ENCODE measurements around the gene STXBP6.

Gene STXBP6

GRCh38 chr14:25019892-25020291 is 30.1 kb downstream of the STXBP6 start:
- in situ Hi-C loops (cut with MboI; ENCODE audit: low sequenced_read_pairs), result no loop called here

- in situ Hi-C loops (cut with MboI; ENCODE audit: low sequenced_read_pairs), result no loop called here
Measured at GRCh38 chr14:25017562-25017961, 32.4 kb downstream of the STXBP6 start.

DNA sequence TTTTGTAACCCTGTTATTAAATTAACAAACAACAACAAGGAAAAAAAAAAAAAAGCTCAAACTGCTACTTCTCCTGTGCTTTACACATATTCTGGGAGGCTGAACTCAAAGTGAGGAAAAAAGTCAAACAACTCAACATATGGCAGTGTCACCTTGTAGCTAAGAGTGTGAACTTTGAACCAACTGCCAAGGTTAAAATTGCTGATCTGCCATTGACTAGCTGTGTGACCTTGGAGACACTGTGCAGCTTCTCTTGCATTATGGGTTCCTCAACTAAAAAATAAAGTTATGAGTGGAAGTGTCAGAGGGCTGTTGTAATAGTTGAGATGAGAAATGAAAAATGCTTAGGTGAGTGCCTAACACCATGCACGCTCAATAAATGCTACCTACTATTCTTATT is 34.2 kb downstream of the STXBP6 start:
- in situ Hi-C loops (cut with MboI; ENCODE audit: low sequenced_read_pairs), result no loop called here

DNA sequence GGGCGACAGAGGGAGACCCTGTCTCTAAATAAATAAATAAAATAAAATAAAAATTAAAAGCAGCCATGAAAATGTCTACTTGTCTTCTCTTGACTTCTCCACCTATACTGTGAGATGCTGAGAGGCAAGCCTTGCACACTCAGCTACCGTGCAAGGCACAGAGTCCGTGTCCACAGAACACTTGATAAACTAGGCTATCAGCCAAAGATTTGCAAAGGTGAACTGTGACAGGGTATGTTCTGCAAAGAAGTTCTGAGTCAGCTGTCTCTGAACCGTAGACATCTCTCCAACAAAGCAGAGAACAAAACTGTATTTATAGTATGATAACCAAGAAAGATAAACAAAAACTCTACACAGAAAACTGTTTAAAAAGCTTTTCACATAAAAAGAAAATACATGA is 35.5 kb downstream of the STXBP6 start:
- in situ Hi-C loops (cut with MboI; ENCODE audit: low sequenced_read_pairs), result no loop called here

DNA sequence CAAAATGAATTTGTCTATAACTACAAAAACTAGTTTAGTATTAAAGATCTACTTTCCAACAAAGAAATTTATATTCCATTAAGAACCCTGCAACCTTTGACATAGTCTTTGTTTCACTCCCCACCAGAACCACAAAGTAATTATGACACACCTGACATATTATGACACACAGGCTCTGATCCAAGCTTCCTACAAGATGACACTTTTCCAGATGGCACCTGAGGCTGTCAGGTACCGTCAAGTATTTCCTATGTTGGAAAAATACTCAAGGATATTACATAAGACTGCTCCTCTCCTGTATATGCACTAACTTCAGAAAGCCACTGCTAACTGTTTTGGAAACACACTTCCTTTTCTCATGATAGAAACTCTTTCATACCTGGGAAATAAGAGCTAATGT is 38.9 kb downstream of the STXBP6 start:
- in situ Hi-C loops (cut with MboI; ENCODE audit: low sequenced_read_pairs), result no loop called here

- in situ Hi-C loops (cut with MboI; ENCODE audit: low sequenced_read_pairs), result no loop called here
Measured at GRCh38 chr14:25010471-25010870, 39.5 kb downstream of the STXBP6 start.

GRCh38 chr14:25009891-25010290 is 40.1 kb downstream of the STXBP6 start:
- in situ Hi-C loops (cut with MboI; ENCODE audit: low sequenced_read_pairs), result no loop called here

DNA sequence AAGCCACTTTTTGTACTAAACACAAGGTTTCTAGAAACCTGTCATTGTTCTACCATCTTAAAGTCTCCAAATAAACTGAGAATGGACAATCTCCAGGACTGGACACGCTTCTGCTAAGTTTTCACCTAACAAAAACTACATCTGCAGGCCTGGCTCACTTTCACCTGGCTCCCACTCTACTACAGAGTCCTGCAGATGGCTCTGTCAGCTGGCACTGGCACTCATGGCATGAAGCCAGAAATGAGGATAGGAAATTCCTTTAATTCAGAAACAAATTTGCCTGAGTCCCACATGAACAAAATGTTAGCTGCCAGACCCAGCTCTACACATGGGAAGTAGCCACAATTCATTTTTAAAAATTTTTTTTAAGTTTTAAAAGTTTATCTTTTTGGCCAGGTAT is 42.1 kb downstream of the STXBP6 start:
- in situ Hi-C loops (cut with MboI; ENCODE audit: low sequenced_read_pairs), result no loop called here

- in situ Hi-C loops (cut with MboI; ENCODE audit: low sequenced_read_pairs), result no loop called here
Measured at GRCh38 chr14:25006961-25007795, 42.8 kb downstream of the STXBP6 start.

DNA sequence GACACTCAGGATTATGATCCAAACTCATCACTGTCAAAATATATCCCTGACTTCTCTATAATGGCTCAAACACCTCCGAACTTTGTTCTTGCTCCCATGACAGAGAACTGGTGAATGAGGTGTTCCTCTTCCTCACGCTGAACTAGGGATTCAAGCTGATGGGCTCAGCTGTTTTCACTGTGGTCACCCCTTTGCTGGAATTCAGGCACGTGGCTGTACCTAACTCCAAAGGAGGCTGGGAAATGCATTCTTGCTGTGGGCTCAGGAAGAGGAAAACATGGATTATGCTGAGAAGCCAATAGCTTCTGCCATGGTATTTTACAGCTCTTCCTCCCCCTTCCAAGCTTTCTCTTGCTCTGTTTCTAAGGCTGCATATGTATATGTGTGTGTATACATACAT is 43.9 kb downstream of the STXBP6 start:
- in situ Hi-C loops (cut with MboI; ENCODE audit: low sequenced_read_pairs), result no loop called here

- in situ Hi-C loops (cut with MboI; ENCODE audit: low sequenced_read_pairs), result no loop called here
Measured at GRCh38 chr14:25004389-25004809, 45.5 kb downstream of the STXBP6 start.

DNA sequence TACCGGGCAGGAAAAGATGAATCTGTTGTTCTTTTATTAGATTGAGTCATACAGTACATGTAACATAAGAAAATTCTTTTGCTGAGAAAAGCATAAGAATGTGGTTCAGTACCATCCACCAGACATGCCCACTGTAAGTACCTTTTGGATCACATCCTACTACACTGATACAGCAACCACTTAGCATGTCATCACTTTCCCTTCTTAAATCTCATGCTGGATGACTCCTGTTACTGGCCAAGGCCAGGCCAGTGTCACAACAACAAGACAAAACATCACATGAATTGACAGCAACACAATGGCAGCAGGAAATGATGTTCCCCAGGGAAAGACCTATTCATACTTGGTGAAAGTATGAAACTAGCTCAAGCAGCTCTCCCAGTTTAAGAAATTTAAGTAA is 46.4 kb downstream of the STXBP6 start:
- in situ Hi-C loops (cut with MboI; ENCODE audit: low sequenced_read_pairs), result no loop called here

DNA sequence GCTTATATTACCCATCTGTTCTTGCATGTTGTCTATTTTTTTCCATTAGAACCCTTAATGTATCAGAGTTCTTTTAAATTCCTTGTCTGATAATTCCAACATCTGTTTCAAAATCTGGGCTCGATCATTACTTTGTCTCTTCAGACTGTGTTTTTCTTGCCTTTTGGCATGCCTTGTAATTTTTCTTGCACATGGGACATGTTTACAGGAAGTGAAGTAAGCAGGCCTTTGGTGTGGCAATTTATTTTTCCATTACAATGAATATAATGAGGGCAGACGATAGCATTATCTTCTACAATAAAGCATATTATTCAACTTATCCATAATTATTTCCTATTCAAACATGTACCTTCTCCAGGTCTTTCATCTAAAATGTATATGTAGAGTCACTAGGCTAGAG is 48.3 kb downstream of the STXBP6 start:
- in situ Hi-C loops (cut with MboI; ENCODE audit: low sequenced_read_pairs), result no loop called here

DNA sequence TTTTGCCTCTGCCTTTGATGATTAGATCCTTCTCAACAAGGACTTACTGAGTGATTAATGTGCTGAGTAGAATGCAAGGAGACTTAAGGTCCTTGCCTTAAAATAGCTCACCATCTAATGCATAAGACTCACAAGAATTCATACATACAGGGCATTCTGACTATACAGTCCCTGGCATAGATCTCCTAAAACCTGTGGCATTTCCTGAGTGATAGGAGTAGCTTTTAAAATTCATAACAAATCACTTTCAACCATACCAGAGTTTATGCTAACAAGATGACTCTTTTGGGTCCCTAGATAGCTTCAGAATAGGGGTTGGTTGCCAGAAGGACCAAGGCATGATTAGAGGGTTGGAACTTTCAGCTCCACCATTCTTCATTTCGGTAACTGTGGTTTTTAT is 48.8 kb downstream of the STXBP6 start:
- in situ Hi-C loops (cut with MboI; ENCODE audit: low sequenced_read_pairs), result no loop called here

DNA sequence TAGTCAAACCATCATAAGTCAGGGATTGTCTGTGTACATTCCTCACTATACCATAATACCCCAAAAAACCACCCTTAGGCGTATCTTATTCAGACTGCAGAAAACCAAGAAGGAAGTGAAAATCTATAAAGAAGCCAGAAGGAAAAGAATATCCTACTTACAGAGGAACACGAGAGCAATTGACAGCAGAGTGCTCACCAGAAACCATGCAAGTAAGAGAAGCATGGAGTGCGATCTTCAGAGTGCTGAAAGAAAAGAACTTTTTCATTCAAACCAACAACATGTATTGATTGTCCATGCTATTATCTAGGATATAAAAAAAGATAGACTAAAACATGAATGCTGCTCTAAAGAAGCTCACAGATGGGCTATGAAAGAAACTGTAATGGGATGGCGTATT is 50.8 kb downstream of the STXBP6 start:
- in situ Hi-C loops (cut with MboI; ENCODE audit: low sequenced_read_pairs), result no loop called here

DNA sequence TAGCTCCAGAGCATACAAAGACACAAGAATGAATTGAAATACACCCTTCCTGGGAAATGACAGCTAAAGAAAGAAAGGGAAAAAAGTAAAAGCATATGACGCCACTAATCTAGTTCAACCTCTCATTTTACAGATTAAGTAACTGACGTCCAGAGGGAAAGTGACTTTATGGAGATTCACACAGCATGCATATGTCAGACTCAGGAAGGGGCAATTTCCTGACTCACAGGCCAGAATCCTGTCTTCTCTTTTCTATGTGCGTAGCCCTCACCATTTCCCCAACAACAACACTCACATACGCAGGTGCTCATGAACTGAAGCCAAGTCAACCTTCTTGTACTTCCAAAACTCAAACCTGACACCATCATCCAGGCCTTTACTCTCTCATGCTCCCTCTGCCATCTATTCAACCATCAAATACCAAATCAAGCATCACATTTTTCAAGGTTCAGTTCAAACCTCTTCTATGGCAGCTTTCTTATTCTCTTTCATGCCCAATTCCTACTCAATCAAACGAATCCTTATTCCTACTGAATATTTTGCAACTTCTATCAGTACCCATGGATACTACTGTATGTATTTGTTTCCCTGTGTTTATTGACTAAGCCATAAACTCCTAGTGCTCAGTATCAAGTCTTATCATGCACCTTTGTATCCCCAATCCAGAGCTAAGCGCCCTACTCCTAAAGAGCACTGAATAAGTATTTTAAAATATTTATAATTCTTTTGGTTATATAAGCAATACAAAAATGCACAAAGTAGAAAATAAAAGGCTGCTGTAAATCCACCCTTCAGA is 52.8 kb downstream of the STXBP6 start:
- in situ Hi-C loops (cut with MboI; ENCODE audit: low sequenced_read_pairs), result no loop called here

- in situ Hi-C loops (cut with MboI; ENCODE audit: low sequenced_read_pairs), result no loop called here
Measured at GRCh38 chr14:24995016-24995415, 54.9 kb downstream of the STXBP6 start.

DNA sequence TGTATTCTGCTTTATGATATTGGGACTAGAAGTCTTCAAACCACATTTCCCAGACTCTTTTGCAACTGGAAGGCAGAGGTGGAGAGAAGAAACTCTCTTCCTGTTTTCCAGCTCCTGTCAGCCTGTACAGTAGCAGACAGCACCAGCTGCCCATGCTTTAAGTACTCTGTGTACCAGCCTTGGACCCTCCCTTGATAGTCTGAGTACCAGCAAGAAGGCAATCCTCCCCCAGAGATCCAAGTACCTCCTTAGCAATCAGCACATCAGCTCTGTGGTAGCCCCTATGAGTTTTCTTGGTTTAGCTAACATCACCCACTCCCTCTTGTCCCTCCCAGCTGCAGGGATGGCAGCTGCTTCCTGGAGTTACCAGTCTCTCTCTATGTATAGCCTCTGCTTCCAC is 56.3 kb downstream of the STXBP6 start:
- in situ Hi-C loops (cut with MboI; ENCODE audit: low sequenced_read_pairs), result no loop called here

DNA sequence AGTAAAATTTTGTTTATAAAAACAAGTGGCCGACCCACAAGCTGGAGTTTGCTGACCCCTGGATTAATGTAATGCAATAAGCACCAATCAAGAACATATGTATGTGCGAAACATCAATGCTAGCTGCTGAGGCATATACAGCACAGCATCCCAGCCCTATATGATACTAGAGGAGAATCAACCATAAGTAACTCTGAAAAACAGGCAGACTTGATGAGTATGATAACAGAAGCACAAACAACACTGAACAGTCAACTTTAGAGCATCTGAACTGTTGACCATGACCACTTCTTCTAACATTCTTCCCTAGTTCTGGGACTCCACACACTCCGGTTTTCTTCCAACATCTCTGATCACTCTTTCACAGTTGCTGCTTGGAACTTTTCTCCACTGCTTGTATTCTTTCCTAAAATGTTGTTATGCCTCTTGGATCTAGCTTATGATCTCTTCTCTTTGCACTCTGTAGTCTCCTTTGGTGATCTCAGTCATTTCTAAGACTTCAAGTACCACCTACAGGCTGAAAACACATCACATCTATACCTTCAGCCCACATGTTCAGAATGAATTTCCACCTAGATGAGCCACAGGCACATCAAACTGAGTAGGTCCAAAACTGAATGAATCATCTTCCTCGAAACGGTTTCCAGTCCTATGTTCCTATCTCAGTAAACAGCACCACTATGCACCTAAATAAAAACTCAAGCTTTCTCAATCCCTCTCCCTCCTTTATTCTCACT is 57.2 kb downstream of the STXBP6 start:
- in situ Hi-C loops (cut with MboI; ENCODE audit: low sequenced_read_pairs), result no loop called here

DNA sequence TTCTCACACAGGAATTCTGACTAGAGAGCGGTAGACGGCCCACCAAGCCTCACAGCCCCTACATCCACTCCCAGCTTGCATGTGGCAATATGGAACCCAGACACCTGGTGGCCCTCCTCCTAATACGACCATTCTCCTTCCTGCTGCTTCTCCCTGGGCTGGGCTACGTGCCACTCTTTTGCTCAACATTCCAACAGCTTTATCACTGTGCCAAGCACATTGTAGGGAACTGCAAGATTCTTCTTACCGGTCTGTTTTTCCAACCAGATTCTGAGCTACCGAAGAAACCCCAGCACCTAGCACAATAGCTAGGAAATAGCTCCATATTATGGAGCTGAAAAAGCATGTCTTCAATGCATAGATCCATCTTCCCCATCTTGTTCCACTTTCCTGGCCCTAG is 58.1 kb downstream of the STXBP6 start:
- in situ Hi-C loops (cut with MboI; ENCODE audit: low sequenced_read_pairs), result no loop called here

- in situ Hi-C loops (cut with MboI; ENCODE audit: low sequenced_read_pairs), result no loop called here
Measured at GRCh38 chr14:24991288-24991687, 58.7 kb downstream of the STXBP6 start.

DNA sequence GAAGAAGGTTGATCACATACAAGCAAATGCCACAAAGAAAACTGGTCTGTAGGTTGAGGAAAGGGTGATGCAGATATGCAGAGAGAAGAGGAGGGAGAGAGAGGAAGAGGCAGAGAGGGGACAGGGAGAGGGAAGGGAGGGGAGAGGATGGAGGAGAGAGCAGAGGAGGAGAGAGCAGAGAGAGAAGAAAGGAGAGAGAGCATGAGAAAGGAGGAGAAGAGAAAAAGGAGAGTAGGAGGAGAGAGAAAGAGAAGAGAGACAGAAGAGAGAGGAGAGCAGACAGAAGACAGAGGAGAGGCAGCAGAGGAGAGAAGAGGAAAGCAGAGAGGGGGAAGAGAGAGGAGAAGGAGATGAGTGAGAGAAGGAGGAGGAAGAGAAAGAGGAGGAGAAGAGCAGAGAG is 59.2 kb downstream of the STXBP6 start:
- in situ Hi-C loops (cut with MboI; ENCODE audit: low sequenced_read_pairs), result no loop called here

All from HL-60/S4 treated with phorbol 12-myristate 13-acetate at 8.2 ng/mL for 4 days and 3 days (cell line).